Measurements from ENCODE around the gene ECE2. TPM values are rescaled to one million over a fixed set of nuclear protein-coding genes. Genes with fewer than 3 reads are reported as not detected.

The ECE2 gene
- total RNA-seq (2022; extraction: Qiagen RNA extraction): not detected in 5 replicates

GRCh38 chr3:184275961-184276910 lies at the start of gene ECE2:
TSS of gene ECE2 (plus strand) at chr3:184276022. CDS start at chr3:184276154, 132 bp downstream.

GRCh38 chr3:184229394-184230080 lies 46.3 kb upstream of the ECE2 start, which contains the start of gene VWA5B2:
TSS of gene VWA5B2 (plus strand) at chr3:184229585. CDS start at chr3:184230529, 944 bp downstream.

GRCh38 chr3:184248454-184249411 lies 27.1 kb upstream of the ECE2 start, which contains the start of gene ALG3:
TSS of gene ALG3 (minus strand) at chr3:184248962. CDS start at chr3:184248940, 22 bp downstream.

GRCh38 chr3:184249412-184250166 lies 26.2 kb upstream of the ECE2 start, which contains the start of gene EEF1AKMT4:
TSS of gene EEF1AKMT4 (plus strand) at chr3:184249672. CDS start at chr3:184249695, 23 bp downstream.

GRCh38 chr3:184261270-184261853 lies 14.5 kb upstream of the ECE2 start, which contains the start of gene CAMK2N2:
TSS of gene CAMK2N2 (minus strand) at chr3:184261553. CDS start at chr3:184261285, 268 bp downstream.

GRCh38 chr3:184298759-184299487 lies 23.1 kb downstream of the ECE2 start, which contains the start of gene PSMD2:
TSS of gene PSMD2 (plus strand) at chr3:184299241. CDS start at chr3:184299267, 26 bp downstream.

GRCh38 chr3:184314363-184314699 lies 38.5 kb downstream of the ECE2 start, which contains the start of gene EIF4G1:
TSS of gene EIF4G1 (plus strand) at chr3:184314606. CDS start at chr3:184315797, 1,191 bp downstream.

GRCh38 chr3:184337399-184337714 lies 61.5 kb downstream of the ECE2 start, which contains the start of gene FAM131A:
TSS of gene FAM131A (plus strand) at chr3:184337600. CDS start at chr3:184337631, 31 bp downstream.

Other genes starting within 250 kb of the ECE2 start
- gene HTR3D, start 244.3 kb upstream of the ECE2 start, total RNA-seq (2022; extraction: Qiagen RNA extraction): not detected in 5 replicates
- gene HTR3C, start 223.0 kb upstream of the ECE2 start, total RNA-seq (2022; extraction: Qiagen RNA extraction): not detected in 5 replicates
- not detected in 5 replicates for gene HTR3E, start 179.0 kb upstream of the ECE2 start, total RNA-seq (2022; extraction: Qiagen RNA extraction)
- gene EIF2B5, start 140.7 kb upstream of the ECE2 start, total RNA-seq (2022; extraction: Qiagen RNA extraction): 26.0 to 28.5 TPM (median 26.6 TPM) in 5 replicates
- 18.1 to 27.6 TPM (median 23.0 TPM) in 5 replicates for gene DVL3, start 120.6 kb upstream of the ECE2 start, total RNA-seq (2022; extraction: Qiagen RNA extraction)
- 297 to 312 TPM (median 301 TPM) in 5 replicates for gene AP2M1, start 101.2 kb upstream of the ECE2 start, total RNA-seq (2022; extraction: Qiagen RNA extraction)
- 33.1 to 36.6 TPM (median 33.7 TPM) in 5 replicates for gene ABCF3, start 89.8 kb upstream of the ECE2 start, total RNA-seq (2022; extraction: Qiagen RNA extraction)
- gene VWA5B2, start 46.4 kb upstream of the ECE2 start, total RNA-seq (2022; extraction: Qiagen RNA extraction): 0.29 to 0.55 TPM (median 0.36 TPM) in 5 replicates
- 56.4 to 80.3 TPM (median 74.4 TPM) in 5 replicates for gene ALG3, start 27.1 kb upstream of the ECE2 start, total RNA-seq (2022; extraction: Qiagen RNA extraction)
- 8.3 to 12.9 TPM (median 11.7 TPM) in 5 replicates for gene EEF1AKMT4, start 26.4 kb upstream of the ECE2 start, total RNA-seq (2022; extraction: Qiagen RNA extraction)
- 0.69 to 1.8 TPM (median 1.4 TPM) in 5 replicates for gene CAMK2N2, start 14.5 kb upstream of the ECE2 start, total RNA-seq (2022; extraction: Qiagen RNA extraction)
- 266 to 403 TPM (median 288 TPM) in 5 replicates for gene PSMD2, start 23.2 kb downstream of the ECE2 start, total RNA-seq (2022; extraction: Qiagen RNA extraction)
- gene EIF4G1, start 38.6 kb downstream of the ECE2 start, total RNA-seq (2022; extraction: Qiagen RNA extraction): 243 to 270 TPM (median 254 TPM) in 5 replicates
- 9.6 to 12.5 TPM (median 11.3 TPM) in 5 replicates for gene FAM131A, start 61.6 kb downstream of the ECE2 start, total RNA-seq (2022; extraction: Qiagen RNA extraction)
- gene CLCN2, start 85.6 kb downstream of the ECE2 start, total RNA-seq (2022; extraction: Qiagen RNA extraction): 3.8 to 5.6 TPM (median 5.0 TPM) in 5 replicates
- gene POLR2H, start 85.7 kb downstream of the ECE2 start, total RNA-seq (2022; extraction: Qiagen RNA extraction): 67.4 to 73.9 TPM (median 72.6 TPM) in 5 replicates
- 0.05 to 0.16 TPM in 2 of 5 replicates, not detected in the others for gene THPO, start 102.2 kb downstream of the ECE2 start, total RNA-seq (2022; extraction: Qiagen RNA extraction)
- gene CHRD, start 104.0 kb downstream of the ECE2 start, total RNA-seq (2022; extraction: Qiagen RNA extraction): 0.11 to 0.36 TPM (median 0.23 TPM) in 5 replicates

Measured in A549 treated with AZD2906 at 1 μM for 4 hours (cell line).